K562 (cell line): ENCODE data around the gene ACOT7. TPM values are rescaled to one million over a fixed set of nuclear protein-coding genes. Genes with fewer than 3 reads are reported as not detected.

ENCODE experiments used
- ATAC-seq: fragments of 200-7000 bp; cut with Tn5 transposase; 3 replicates; pipeline ENCODE4 v1.9.1; 2020; ENCODE audit warnings: moderate library complexity
- BruUV-seq: library from RNA; stranded (reverse); fragments of 400-500 nt; replicated peaks from 2 replicates; lab custom pipeline; 2021; lab: Mats Ljungman, UMichigan
- CTCF ChIA-PET: fragments of 300-600 bp; formaldehyde crosslinking; extraction: SDS; loops from one replicate; lab custom pipeline; 2021; ENCODE audit warnings: low intra/inter-chr PET ratio; lab: Yijun Ruan, JAX
- POLR2A ChIA-PET: fragments of 300-600, 350-650 bp; sonication (Branson Sonifier 250); formaldehyde crosslinking; extraction: SDS; loops from one replicate; lab custom pipeline; 2021; ENCODE audit warnings: antibody characterized with exemption, inconsistent platforms; lab: Yijun Ruan, JAX
- DNase-seq, 4 experiments: peaks; one replicate each; pipeline versions ENCODE4 v3.0.0 to v3.0.0-alpha.2; 2011 to 2018; ENCODE audit warnings: low spot score in 3 of 4, mixed read lengths in 3 of 4; ENCODE audit errors: extremely low read depth in 1 of 4
- FAIRE-seq: peaks from 2 replicates; lab custom pipeline; 2011; peaks lifted over from hg19 to GRCh38; lab: Jason Lieb, UNC
- H2AFZ ChIP-seq: 2 replicates; pipeline ENCODE4 v1.6.0; 2011; ENCODE audit warnings: low read depth, low read length, control low read depth, inconsistent platforms
- H3K27ac ChIP-seq: fragments of 200-600 bp; 3 replicates; pipeline ENCODE4 v1.8.0; 2011; ENCODE audit warnings: low read depth, mild to moderate bottlenecking, control low read depth, inconsistent platforms, low read length, moderate library complexity, mixed read lengths; ENCODE audit errors: extremely low read depth
- H3K27me3 ChIP-seq, 2 experiments: fragments of 300-600 bp in 1 of 2; 2 replicates in 1 of 2; 3 replicates in 1 of 2; pipeline versions ENCODE4 v1.6.0 to v1.8.0; 2011; ENCODE audit warnings: inconsistent platforms in 2 of 2, low read length in 2 of 2, mild to moderate bottlenecking in 1 of 2, mixed read lengths in 1 of 2, moderate library complexity in 1 of 2; ENCODE audit not compliant: control insufficient read depth in 2 of 2, insufficient read depth in 2 of 2
- H3K36me3 ChIP-seq: fragments of 300-600 bp; 3 replicates; pipeline ENCODE4 v1.8.0; 2011; ENCODE audit warnings: mild to moderate bottlenecking, low read length, inconsistent platforms; ENCODE audit not compliant: control insufficient read depth, insufficient read depth
- H3K4me1 ChIP-seq, 2 experiments: fragments of 200-600 bp in 1 of 2; replicated peaks in 1 of 2; 2 replicates in 1 of 2; 3 replicates in 1 of 2; pipeline versions ENCODE4 v1.5.1 to v1.8.0; 2011; ENCODE audit warnings: inconsistent platforms in 2 of 2, low read length in 2 of 2, mild to moderate bottlenecking in 1 of 2, mixed read lengths in 1 of 2, moderate library complexity in 1 of 2; ENCODE audit not compliant: control insufficient read depth in 2 of 2, insufficient read depth in 2 of 2
- H3K4me2 ChIP-seq: 2 replicates; pipeline ENCODE4 v1.6.1; 2011; ENCODE audit warnings: low read length, control low read depth, inconsistent platforms, mixed read lengths; ENCODE audit not compliant: insufficient read depth
- H3K4me3 ChIP-seq: fragments of 200-600 bp; sonication (generic), shearing (Covaris generic); 2 replicates; pipeline ENCODE4 v1.5.1; 2016; ENCODE audit warnings: control low read depth, inconsistent platforms
- H3K79me2 ChIP-seq: fragments of 200-600 bp; 3 replicates; pipeline ENCODE4 v1.8.0; 2011; ENCODE audit warnings: low read length, inconsistent platforms; ENCODE audit not compliant: control insufficient read depth, insufficient read depth
- H3K9ac ChIP-seq, 2 experiments: 2 replicates each; pipeline versions ENCODE4 v1.6.0 to v1.6.1; 2011; ENCODE audit warnings: low read depth in 2 of 2, low read length in 2 of 2, control low read depth in 1 of 2, inconsistent platforms in 1 of 2, mild to moderate bottlenecking in 1 of 2, mixed read lengths in 1 of 2; ENCODE audit not compliant: insufficient read depth in 1 of 2
- H3K9me1 ChIP-seq: one replicate; pipeline ENCODE4 v1.6.0; 2011; ENCODE audit warnings: inconsistent platforms, mild to moderate bottlenecking, low read length, moderate library complexity; ENCODE audit not compliant: control insufficient read depth, insufficient read depth
- H3K9me3 ChIP-seq: replicated peaks from 2 replicates; pipeline ENCODE4 v1.5.1; 2011; ENCODE audit warnings: low read depth, low read length, inconsistent platforms; ENCODE audit not compliant: control insufficient read depth, insufficient read depth
- H4K20me1 ChIP-seq: replicated peaks from 2 replicates; pipeline ENCODE4 v1.6.1; 2011; ENCODE audit warnings: low read length, inconsistent platforms, mixed read lengths; ENCODE audit not compliant: control insufficient read depth, insufficient read depth
- RAD51 ChIP-seq: fragments of 450-650 bp; IDR thresholded peaks from 2 replicates; pipeline ENCODE4 v1.7.1; 2016; ENCODE audit warnings: low read depth, mild to moderate bottlenecking, borderline replicate concordance
- WGBS: fragments of 100-300 bp; shearing (Covaris generic); methylation state at CpG from one replicate; pipeline ENCODE4 v1.1.6; 2016; ENCODE audit warnings: low coverage, mixed read lengths; ENCODE audit not compliant: insufficient coverage; ENCODE audit errors: missing lambda C conversion rate; 5-methylcytosine and 5-hydroxymethylcytosine counted together
- in situ Hi-C: fragments of 300-500 bp; cut with MboI; formaldehyde crosslinking; loops from 4 replicates; pipeline ENCODE4 v1.15.0; 2018; ENCODE audit warnings: inconsistent platforms, mixed read lengths
- intact Hi-C: fragments of 100-400 bp; cut with micrococcal nuclease; formaldehyde crosslinking; loops from 2 replicates; pipeline ENCODE4 v1.14.2; 2022
- polyA plus RNA-seq, 8 experiments: library from polyadenylated mRNA; depleted of rRNA in 4 of 8; stranded (reverse) in 5 of 8; unstranded in 3 of 8; fragments of >200 nt; fragmentation: Nextera tagmentation in 2 of 8; fragmentation: Illumina TruSeq in 1 of 8; extraction: Ambion mirVana in 2 of 8; extraction: Trizol in 1 of 8; gene quantifications; 2 replicates each; pipeline versions ENCODE4 v1.2.1 to v1.2.3, GENCODE V29; 2011 to 2014; ENCODE audit warnings: inconsistent platforms in 1 of 8, missing spikeins in 1 of 8
- total RNA-seq, 7 experiments: library from RNA; depleted of rRNA in 6 of 7; stranded (reverse); fragments of >200 nt in 6 of 7; fragmentation: Illumina TruSeq in 2 of 7; extraction: Trizol in 2 of 7; gene quantifications; 2 replicates each; pipeline versions ENCODE4 v1.2.1 to v1.2.3, GENCODE V29; 2011 to 2021; ENCODE audit warnings: low replicate concordance in 1 of 7
- TF ChIP-seq, protein P1 (sequence below), 2 experiments: IDR thresholded peaks; 2 replicates each; pipeline ENCODE4 v1.6.1; 2011; ENCODE audit warnings: borderline replicate concordance in 1 of 2, control low read depth in 1 of 2, low read depth in 1 of 2, low read length in 1 of 2, mild to moderate bottlenecking in 1 of 2, mixed read lengths in 1 of 2, moderate library complexity in 1 of 2; ENCODE audit not compliant: insufficient read depth in 1 of 2, insufficient read length in 1 of 2, poor library complexity in 1 of 2, severe bottlenecking in 1 of 2; ENCODE audit errors: extremely low read depth in 1 of 2

The ACOT7 gene
- total and polyA plus RNA-seq, 9 of the 15 experiments (the other 6 are each of a cell fraction or from before 2014, with no cell fraction given), result 7.0 to 92.6 (median 37.2) TPM

DNA sequence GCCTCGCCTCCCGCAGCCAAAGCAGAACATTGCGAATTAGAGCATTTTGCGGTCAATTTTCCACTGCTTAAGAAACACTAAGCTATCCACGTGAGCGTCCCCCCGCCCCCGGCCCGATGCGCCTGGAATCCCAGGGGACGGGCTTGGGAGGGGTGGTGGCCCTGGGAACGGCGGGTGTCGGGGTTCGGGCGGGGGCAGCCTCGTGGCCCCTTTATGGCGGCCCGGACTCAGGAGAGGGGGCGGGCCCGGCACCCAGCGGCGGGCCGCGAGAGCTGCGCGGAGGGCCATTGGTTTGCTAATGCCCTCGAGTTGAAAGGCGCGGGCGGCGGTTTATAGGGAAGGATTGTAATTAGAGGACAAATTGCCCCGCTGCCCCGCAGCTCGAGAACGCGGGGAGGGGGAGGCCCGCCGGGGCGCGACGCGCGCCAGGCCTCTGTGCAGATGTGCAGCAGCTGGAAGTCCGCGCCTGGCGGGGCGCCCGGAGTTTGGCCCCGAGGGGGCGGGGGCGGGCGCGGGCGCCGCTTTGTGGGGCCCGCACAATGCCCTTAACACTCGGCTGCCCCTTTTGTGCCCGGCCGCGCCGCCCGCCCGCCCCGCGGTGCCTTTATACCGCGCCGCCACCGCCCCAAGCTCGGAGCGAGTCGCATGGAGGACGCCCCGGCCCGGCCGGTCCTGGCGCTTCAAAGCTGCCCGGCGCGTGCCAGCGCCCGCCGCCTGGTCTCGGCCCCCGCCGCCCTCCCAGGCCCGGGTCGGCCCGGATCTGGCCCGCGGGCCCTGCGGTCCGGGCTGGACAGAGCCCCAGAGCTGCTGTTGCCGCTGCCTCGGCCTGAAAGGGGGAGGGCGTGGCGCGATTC is 151.5 kb downstream of the ACOT7 start:
- no peaks in the 10 kb centered on the region for H3K79me2 ChIP-seq
- no peak overlapping the region for H2AFZ ChIP-seq
- no peak overlapping the region for H3K9ac ChIP-seq
- no peak for ATAC-seq
- no peaks in the 10 kb centered on the region for H3K9me3 ChIP-seq
- in situ Hi-C loops, result no loop called here
- BruUV-seq, result no TSS peak
- H3K4me3 ChIP-seq, result no peak overlapping the region
- TF ChIP-seq, protein P1, sequence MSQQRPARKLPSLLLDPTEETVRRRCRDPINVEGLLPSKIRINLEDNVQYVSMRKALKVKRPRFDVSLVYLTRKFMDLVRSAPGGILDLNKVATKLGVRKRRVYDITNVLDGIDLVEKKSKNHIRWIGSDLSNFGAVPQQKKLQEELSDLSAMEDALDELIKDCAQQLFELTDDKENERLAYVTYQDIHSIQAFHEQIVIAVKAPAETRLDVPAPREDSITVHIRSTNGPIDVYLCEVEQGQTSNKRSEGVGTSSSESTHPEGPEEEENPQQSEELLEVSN (IDR thresholded peaks at IDR 0.05; ENCODE audit: borderline replicate concordance in 1 of 2, extremely low read depth in 1 of 2, insufficient read depth in 1 of 2, insufficient read length in 1 of 2, low read depth in 1 of 2, low read length in 1 of 2, poor library complexity in 1 of 2, severe bottlenecking in 1 of 2), result peak in 1 of 2 experiments; percentile 62
- no peak for TF ChIP-seq RAD51
- TF ChIP-seq, all 486 proteins: peak for 1
- intact Hi-C loops, result no loop called here
- Histone ChIP-seq H3K9me1 (no peaks in the 10 kb centered on the region), H3K27me3 (peaks cover 35 to 47% of the 10 kb centered on the region in 2 experiments), H3K36me3 (no peaks in the 10 kb centered on the region), H3K4me2 (no peak overlapping the region), H3K4me1 (peaks cover 5 to 49% of the 10 kb centered on the region in 2 experiments; a peak in 3 of 5 replicates), H3K27ac (no peak overlapping the region), H4K20me1 (peaks cover 17% of the 10 kb centered on the region)
- 3% methylated on average over 57 of the region's 99 CpGs for WGBS
- CTCF ChIA-PET, result no interaction called here
- DNase-seq, result peak in 1 of 4 experiments; percentile 38
- FAIRE-seq, result no peak
- POLR2A ChIA-PET, result interaction anchor here (0.5 to 1.0 kb wide), 4 partner anchors 42 to 206 kb away, joined by 3 to 4 read pairs (median 3); partner anchors contain the start of gene RPL22
